Stimulated activated CD4-positive, alpha-beta T cell treated with anti-CD3 and anti-CD28 coated beads, Interleukin-15, amount 100 ng/mL, for 24 hours (primary cell): ENCODE data around the gene TMCC3.
"Not testable (repeated sequence)": the region's sequence is repeated elsewhere in the genome, so short reads cannot be mapped to it uniquely, and the experiment has no call there.

Experiments used
- DNase-seq: peaks from one replicate; pipeline ENCODE4 v3.0.0-alpha.2; 2020

Gene TMCC3

DNA sequence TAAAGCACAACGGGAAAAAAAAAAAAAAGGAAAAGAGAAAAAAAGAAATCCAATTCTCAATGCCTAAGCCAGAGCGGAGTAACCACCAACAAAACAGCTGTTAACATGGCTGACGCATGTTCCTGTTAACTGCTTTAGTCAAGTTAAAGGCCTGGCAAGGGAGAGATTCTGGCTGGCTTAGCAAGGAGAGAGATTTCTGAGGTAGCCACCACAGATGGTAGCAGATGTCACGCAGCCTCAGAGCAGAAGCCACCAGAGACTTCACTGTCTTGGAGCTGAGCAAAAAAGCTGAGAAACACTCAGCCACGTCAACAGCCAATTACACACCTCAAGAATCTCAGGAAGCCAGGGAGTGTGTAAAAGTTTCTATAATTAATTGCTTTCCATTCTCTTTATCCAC, 87.1 kb downstream of the TMCC3 start:
- no peak for DNase-seq

DNA sequence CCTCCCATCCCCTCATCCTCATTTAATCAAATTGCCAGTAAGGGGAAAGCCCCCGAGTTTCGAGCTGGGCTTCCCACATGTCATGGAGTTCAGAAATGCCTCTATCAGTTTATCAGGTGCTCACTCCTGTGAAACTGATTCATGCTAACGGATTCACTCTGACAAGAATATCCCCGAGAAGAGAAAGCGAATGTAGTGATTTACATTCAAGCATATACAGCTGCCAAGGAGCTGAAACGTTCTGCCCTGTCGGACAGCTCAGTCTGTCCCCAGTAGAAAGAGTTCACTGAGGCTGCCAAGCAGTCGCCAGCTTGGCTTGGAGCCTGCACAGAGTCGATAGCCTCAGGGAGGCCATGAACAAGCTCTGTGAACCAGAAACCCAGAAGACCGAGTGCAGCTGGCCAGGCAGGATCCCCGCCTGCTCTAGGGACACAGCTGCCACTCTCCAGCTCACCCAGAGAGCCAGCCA, 88.4 kb downstream of the TMCC3 start:
- peak; percentile 13 for DNase-seq

DNA sequence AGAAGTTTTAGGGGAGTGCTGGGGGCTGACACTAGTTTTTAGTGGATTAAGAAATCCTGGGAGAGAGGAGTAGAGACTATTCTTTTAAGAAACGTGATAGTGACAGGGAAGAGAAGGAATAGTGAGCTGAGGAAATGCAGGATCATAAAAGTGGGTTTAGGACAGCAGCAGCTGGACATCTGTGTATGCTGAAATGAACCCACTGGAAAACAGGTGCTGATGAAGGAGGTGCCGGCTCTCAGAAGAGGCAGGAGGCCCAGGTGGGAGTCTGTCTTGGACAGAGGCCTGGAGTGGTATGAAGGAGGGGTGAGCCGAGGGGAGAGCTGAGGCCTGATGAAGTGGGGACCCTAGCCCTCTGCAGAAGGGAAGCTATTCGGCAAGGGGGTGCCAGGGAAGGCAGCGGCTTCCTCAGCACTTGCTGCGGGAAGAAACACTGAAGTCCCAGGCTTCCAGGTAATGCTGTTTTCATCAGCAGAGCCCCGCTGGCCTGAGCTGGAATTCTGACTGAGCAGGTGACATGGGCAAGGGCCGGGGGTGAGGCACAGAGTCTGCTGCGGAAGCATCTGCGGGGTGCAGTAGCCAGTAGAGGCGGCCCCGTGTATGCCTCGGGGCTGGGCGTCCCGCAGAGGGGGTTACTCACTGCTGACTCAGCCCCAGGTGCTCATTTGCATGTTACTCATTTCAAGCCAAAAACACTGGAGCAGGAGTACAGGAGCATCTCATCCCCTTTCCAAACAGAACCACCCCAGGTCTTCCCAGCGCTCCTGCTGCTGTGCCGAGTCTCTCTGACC, 89.7 kb downstream of the TMCC3 start:
- DNase-seq = peak; percentile 53

- DNase-seq = no peak
Observed at GRCh38 chr12:94558612-94559011, 91.7 kb downstream of the TMCC3 start.

GRCh38 chr12:94557746-94558295, 92.5 kb downstream of the TMCC3 start:
- DNase-seq = no peak

- no peak for DNase-seq
Observed at GRCh38 chr12:94555687-94556086, 94.7 kb downstream of the TMCC3 start.

DNA sequence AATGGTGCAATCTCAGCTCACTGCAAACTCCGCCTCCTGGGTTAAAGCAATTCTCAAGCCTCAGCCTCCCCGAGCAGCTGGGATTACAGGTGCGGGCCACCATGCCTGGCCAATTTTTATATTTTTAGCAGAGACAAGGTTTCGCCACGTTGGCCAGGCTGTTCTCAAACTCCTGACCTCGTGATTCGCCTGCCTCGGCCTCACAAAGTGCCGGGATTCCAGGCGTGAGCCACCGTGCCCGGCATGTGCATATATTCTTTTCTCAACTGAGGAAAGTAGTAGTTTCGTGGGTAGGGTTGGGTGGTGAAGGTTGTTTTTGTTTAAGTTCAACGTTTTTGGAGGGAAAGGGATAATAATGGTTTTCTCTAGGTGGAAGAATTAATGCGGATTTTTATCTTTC, 96.5 kb downstream of the TMCC3 start:
- DNase-seq = no peak

- DNase-seq = no peak
Observed at GRCh38 chr12:94553130-94553519, 97.2 kb downstream of the TMCC3 start.

DNA sequence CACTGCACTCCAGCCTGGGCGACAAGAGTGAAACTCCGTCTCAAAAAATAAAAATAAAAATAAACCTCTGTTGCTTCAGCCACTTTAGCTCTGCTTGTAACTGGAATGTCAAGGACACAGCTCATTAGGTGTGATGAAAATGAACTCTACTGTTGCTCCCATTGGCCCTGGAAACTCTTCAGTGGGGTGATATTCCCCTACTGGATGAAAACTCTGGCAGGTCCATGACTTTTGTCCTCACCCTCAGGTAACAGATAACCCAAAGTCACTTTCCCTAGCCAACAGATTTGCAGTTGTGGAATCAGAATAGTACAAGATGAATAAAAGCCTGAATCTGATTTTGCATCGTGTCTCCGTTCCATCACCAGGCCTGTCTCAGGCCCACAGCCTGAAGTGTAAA, 98.5 kb downstream of the TMCC3 start:
- no peak for DNase-seq

DNA sequence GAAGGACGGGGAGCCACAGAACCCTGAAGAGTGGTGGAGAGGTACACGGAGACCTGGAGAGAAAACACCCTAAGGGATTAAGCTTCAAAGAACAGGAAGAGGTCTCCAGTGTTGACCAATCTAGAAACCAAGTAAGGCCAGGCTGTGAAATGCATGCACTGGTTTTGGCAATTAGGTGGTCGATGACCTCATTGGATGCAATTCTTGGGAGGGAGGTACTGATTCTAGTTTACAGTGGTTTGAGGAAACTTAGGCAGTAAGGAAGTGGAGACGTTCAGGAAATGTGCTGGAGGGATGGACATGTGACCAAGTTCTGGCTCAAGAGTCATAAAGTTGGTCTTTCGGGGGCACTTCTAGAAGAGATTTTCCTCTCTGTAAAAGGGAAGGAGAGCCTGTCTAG, 99.4 kb downstream of the TMCC3 start:
- DNase-seq = no peak

GRCh38 chr12:94548833-94549232, 101.5 kb downstream of the TMCC3 start:
- DNase-seq = not testable (repeated sequence)

DNA sequence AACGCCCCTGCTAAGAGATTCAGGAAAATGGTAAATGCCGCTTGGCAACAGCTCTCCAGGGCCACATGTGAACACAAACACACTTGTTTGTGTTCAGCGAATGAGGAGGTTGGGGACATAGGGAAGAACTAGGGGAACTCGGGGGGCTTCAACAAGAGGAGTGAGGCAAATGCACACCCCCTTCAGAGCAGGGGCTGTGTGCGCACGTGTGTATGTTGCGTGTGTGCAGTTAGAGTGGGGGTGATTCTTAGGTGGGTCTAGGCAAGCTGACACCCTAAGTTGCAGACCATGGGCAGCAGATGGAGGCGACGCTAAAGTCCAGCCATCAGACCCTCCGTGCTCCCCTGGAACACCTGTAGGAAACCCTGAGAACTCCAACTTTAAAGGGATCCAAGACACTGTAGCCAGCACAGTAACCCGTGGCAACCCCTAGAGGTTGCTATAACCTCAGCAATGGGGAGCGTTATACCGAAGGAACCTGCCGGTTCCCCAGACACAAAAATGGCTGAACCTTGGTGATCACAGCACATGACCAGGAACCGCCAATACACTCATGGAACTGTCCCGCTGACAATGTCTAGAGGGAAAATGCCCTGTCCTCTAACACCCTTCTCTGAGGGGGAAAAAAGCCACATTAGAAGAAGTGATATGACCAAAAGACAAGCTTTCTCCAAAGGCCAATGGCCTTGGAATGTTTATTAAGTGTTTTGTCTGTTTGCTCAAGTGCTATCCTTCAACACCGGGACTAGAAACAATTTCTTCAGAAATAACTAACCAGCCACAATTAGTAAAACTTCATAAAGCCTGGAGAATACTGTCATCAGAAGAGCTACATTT, 104.2 kb downstream of the TMCC3 start:
- peak; percentile 10 for DNase-seq

DNA sequence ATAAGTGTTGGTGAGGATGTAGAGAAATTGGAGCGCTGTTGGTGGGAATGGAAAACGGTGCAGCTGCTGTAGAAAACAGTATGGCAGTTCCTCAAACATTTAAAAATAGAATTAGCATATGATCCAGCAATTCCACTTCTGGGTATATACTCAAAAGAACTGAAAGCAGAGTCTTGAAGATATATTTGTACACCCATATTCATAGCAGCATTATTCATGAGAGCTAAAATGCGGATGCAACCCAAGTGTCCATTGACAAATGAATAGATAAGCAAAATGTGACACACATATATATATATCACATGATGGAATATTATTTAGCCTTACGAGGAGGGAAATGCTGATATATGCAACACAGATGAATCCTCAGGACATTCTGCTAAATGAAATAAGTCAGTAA, 106.0 kb downstream of the TMCC3 start:
- no peak for DNase-seq

- no peak for DNase-seq
Observed at GRCh38 chr12:94538318-94538717, 112.0 kb downstream of the TMCC3 start.

GRCh38 chr12:94536040-94536965, 114.1 kb downstream of the TMCC3 start:
- no peak for DNase-seq

DNA sequence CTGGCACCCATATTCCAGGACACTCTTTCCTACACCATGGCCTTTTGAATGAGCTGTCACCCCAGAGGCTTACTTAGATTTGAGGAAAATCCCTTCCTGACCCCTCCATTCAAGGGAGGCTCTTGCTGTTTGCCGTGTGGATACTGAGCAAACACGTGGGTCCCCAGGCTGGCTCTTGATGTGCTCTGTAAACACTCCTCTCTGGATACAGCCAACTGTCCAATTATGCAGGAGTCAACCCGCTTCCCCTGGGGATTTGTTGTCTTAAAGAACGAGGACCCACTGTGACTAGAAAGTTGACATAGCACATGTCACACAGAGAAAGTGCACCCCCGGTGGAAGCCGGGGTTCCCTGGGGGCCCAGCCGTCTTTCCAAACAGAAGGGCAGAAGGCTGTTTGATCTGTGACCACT, 114.8 kb downstream of the TMCC3 start:
- DNase-seq = no peak

DNA sequence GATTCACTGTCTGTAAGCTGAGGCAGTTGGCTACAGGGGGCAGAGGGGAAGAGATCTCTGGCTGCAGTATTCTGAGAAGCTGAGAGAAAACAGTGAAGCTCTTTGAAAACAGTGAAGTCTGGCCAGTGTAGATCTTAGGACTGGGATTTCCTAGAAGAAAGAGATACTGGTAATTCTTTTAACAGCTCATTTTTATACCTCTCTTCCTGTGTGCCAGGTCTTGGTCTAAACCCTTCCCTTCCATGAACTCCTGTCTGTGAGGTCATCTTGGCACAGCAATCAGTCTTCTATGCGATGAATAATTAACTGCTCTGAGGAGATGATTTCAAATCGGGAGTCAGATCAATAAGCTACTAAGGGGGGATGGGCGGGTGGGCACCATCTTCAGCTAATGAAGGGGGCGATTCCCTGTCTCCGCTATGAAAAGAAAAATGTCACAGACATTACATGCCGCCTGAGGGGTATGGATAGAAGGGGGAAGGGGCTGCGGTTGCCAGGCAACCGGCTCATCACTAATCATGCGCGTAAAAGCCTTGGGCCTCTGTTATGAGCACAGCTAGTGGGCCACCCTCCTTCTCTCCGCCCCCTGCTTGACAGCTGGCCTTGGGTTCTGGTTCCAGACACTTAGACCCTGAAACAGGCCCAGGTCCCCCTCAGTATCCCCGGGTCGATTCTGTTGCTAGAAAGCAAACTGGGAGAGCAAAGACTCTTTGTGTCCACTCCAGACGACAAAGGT, 115.4 kb downstream of the TMCC3 start:
- no peak for DNase-seq

DNA sequence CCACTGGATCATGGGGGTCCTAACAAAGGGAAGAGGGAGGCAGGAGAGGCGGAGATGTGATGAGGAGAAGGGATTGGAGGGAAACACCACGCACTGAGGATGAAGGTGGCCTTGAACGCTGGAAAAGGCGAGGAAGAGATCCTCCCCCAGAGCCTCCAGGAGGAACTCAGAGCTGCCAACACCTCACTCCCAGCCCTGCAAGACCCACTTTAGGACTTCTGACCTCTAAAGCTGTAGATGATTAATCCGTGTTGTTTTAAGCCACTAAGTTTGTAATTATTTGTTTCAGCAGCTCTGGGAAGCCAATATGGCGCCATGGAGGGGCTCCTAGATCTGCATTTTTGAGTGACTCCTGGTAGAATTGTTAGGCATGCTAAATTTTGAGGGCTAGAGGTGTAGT, 116.1 kb downstream of the TMCC3 start:
- no peak for DNase-seq

- peak; percentile 80 for DNase-seq
Observed at GRCh38 chr12:94532490-94533422, 117.6 kb downstream of the TMCC3 start.

- no peak for DNase-seq
Observed at GRCh38 chr12:94531196-94531720, 119.1 kb downstream of the TMCC3 start.

DNA sequence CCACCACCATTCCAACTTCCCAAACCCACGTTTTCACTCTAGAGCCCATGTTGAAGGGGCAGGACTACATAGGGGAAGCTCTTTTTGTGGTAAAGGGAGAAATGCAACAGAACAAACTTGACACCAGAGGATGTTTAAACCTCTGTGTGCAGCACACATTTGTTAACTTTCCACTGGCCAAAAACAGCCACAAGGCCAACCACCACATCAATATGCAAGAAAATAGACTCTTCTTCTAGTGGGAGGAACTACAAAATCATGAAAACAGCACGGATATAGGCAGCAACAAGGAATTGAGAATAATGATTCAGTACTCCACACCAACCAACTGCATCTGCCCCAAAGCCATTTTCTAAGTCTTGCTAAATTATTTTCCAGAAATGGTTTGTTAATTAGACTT, 124.4 kb downstream of the TMCC3 start:
- DNase-seq = no peak
